HFF-Myc (cell line): ENCODE results near the gene NCEH1.

Experiments used
- DNase-seq: peaks from one replicate; pipeline ENCODE4 v3.0.0-alpha.2; 2011; ENCODE audit warnings: low read depth; ENCODE audit errors: extremely low read depth
- H3K4me3 ChIP-seq: replicated peaks from 2 replicates; pipeline ENCODE4 v1.5.1; 2011; ENCODE audit warnings: low read depth, mild to moderate bottlenecking, control low read depth, low read length
- CTCF ChIP-seq: IDR thresholded peaks from 2 replicates; pipeline ENCODE4 v1.5.1; 2012; ENCODE audit warnings: mild to moderate bottlenecking, low read depth, low read length, control low read depth; ENCODE audit errors: missing control alignments

The NCEH1 gene

GRCh38 chr3:172647823-172648222 lies 63.0 kb downstream of the NCEH1 start:
- TF ChIP-seq CTCF, result no peak
- H3K4me3 ChIP-seq, result no peak overlapping the region
- no peak for DNase-seq

GRCh38 chr3:172647080-172647479 lies 63.8 kb downstream of the NCEH1 start:
- DNase-seq, result no peak
- TF ChIP-seq CTCF, result no peak
- no peak overlapping the region for H3K4me3 ChIP-seq

GRCh38 chr3:172646439-172647015 lies 64.3 kb downstream of the NCEH1 start:
- no peak for DNase-seq
- H3K4me3 ChIP-seq, result no peak overlapping the region
- TF ChIP-seq CTCF, result no peak

GRCh38 chr3:172644258-172644657 lies 66.6 kb downstream of the NCEH1 start:
- no peak for TF ChIP-seq CTCF
- no peak overlapping the region for H3K4me3 ChIP-seq
- no peak for DNase-seq

- no peak overlapping the region for H3K4me3 ChIP-seq
- TF ChIP-seq CTCF, result no peak
- DNase-seq, result no peak
Observed at GRCh38 chr3:172643506-172644179, 67.2 kb downstream of the NCEH1 start.

- DNase-seq, result no peak
- no peak for TF ChIP-seq CTCF
- no peak overlapping the region for H3K4me3 ChIP-seq
Observed at GRCh38 chr3:172641291-172641690, 69.6 kb downstream of the NCEH1 start.

- no peak overlapping the region for H3K4me3 ChIP-seq
- TF ChIP-seq CTCF, result no peak
- no peak for DNase-seq
Observed at GRCh38 chr3:172640751-172641150, 70.1 kb downstream of the NCEH1 start.
